ENCODE measurements around the gene C8G.

DNA sequence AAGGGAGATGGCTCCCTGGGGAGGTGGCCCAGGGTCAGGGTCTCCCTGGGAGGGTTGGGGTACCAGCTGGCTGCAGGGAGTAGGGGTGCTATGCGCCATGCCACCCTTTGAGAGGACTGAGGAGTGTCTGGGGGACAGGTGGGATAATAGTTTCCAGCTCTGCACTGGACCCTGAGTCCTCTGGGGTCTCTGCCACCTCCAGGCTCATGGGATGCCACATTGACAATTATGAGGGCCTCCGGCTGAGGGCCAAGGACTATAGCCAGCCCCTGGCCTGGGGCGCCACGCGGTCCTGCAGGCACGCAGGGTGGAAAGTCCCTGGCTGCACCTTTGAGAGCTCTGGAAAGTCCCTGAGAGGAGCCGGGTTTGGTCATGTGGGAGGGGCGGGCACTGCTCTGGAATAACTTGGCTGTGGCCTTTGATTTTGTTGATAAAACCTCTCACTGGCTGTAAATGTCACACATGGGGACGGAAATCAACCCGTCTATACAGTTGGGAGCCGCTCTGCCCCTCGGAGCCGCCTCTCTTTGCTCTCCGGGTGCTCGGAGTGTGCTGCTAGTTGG, 42.7 kb upstream of the C8G start:
- TF ChIP-seq CTCF (IDR thresholded peaks at IDR 0.05) (peak in 1 of 6 experiments; percentile 5), POLR2A (IDR thresholded peaks at IDR 0.05) (peak in 2 of 4 donors; percentile 38 to 48)

Measured in upper lobe of left lung (tissue), 4 donors.